CD14-positive monocyte (primary cell): ENCODE results near the gene STRN3. TPM values are rescaled to one million over a fixed set of nuclear protein-coding genes. Genes with fewer than 3 reads are reported as not detected.

Source experiments
- DNase-seq, 3 donors: peaks; one replicate each; pipeline ENCODE4 v3.0.0-alpha.2; 2011 to 2022
- H2AFZ ChIP-seq: 2 replicates; pipeline ENCODE4 v1.6.0; 2012; ENCODE audit warnings: mild to moderate bottlenecking, low read depth, low read length, inconsistent platforms; ENCODE audit not compliant: insufficient read depth, poor library complexity, severe bottlenecking
- H3K27ac ChIP-seq, 2 donors: 1 replicate in 1 of 2; 2 replicates in 1 of 2; pipeline ENCODE4 v1.5.1; 2012 to 2013; ENCODE audit warnings: low read length in 2 of 2, control low read depth in 1 of 2, inconsistent platforms in 1 of 2, low read depth in 1 of 2, mild to moderate bottlenecking in 1 of 2
- H3K27me3 ChIP-seq, 2 donors: one replicate each; pipeline versions ENCODE4 v1.6.0 to v1.6.1; 2011 to 2013; ENCODE audit warnings: low read length in 2 of 2; ENCODE audit not compliant: control insufficient read depth in 2 of 2, insufficient read depth in 2 of 2
- H3K36me3 ChIP-seq, 2 donors: replicated peaks in 1 of 2; 1 replicate in 1 of 2; 2 replicates in 1 of 2; pipeline versions ENCODE4 v1.5.1 to v1.6.1; 2012 to 2013; ENCODE audit warnings: low read length in 2 of 2, control low read depth in 1 of 2, inconsistent platforms in 1 of 2, mild to moderate bottlenecking in 1 of 2; ENCODE audit not compliant: insufficient read depth in 2 of 2, control insufficient read depth in 1 of 2
- H3K4me1 ChIP-seq, 2 donors: 1 replicate in 1 of 2; 2 replicates in 1 of 2; pipeline versions ENCODE4 v1.5.1 to v1.6.1; 2012 to 2013; ENCODE audit warnings: low read length in 2 of 2, control low read depth in 1 of 2, inconsistent platforms in 1 of 2, mild to moderate bottlenecking in 1 of 2, moderate library complexity in 1 of 2; ENCODE audit not compliant: insufficient read depth in 2 of 2, control insufficient read depth in 1 of 2
- H3K4me2 ChIP-seq: replicated peaks from 2 replicates; pipeline ENCODE3; 2012; ENCODE audit warnings: low read length, moderate library complexity, mild to moderate bottlenecking; ENCODE audit not compliant: poor library complexity, severe bottlenecking; ENCODE audit errors: extremely low read depth
- H3K4me3 ChIP-seq, 3 experiments: fragments of 200-600 bp in 1 of 3; sonication (generic) in 1 of 3; replicated peaks in 1 of 3; 1 replicate in 2 of 3; 2 replicates in 1 of 3; pipeline ENCODE4 v1.5.1; 2011 to 2013; ENCODE audit warnings: low read length in 3 of 3, mild to moderate bottlenecking in 3 of 3, control low read depth in 2 of 3, low read depth in 2 of 3, inconsistent platforms in 1 of 3, moderate library complexity in 1 of 3
- H3K79me2 ChIP-seq: 2 replicates; pipeline ENCODE4 v1.6.0; 2012; ENCODE audit warnings: mild to moderate bottlenecking, control low read depth, inconsistent platforms, low read length, moderate library complexity; ENCODE audit not compliant: insufficient read depth
- H3K9ac ChIP-seq: 2 replicates; pipeline ENCODE4 v1.6.0; 2017; ENCODE audit warnings: low read length, mild to moderate bottlenecking; ENCODE audit not compliant: insufficient read depth, poor library complexity, severe bottlenecking
- H3K9me3 ChIP-seq, 2 donors: replicated peaks in 1 of 2; 1 replicate in 1 of 2; 2 replicates in 1 of 2; pipeline versions ENCODE4 v1.5.1 to v1.6.1; 2012 to 2013; ENCODE audit warnings: low read length in 2 of 2, control low read depth in 1 of 2; ENCODE audit not compliant: control insufficient read depth in 1 of 2, insufficient read depth in 1 of 2
- H4K20me1 ChIP-seq: 2 replicates; pipeline ENCODE4 v1.6.0; 2012; ENCODE audit warnings: mild to moderate bottlenecking, low read length, control low read depth, moderate library complexity; ENCODE audit not compliant: insufficient read depth
- H3K27ac Mint-ChIP-seq, 7 donors: one replicate each; pipeline ENCODE4 v1.8.0; 2020; ENCODE audit warnings: mild to moderate bottlenecking in 7 of 7, mixed read lengths in 7 of 7, moderate library complexity in 6 of 7, inconsistent platforms in 2 of 7
- H3K27me3 Mint-ChIP-seq, 3 donors: one replicate each; pipeline ENCODE4 v1.8.0; 2021 to 2022; ENCODE audit warnings: low read depth in 3 of 3, mild to moderate bottlenecking in 3 of 3, mixed read lengths in 3 of 3, moderate library complexity in 3 of 3, inconsistent platforms in 1 of 3
- H3K36me3 Mint-ChIP-seq, 2 donors: one replicate each; pipeline ENCODE4 v1.8.0; 2020; ENCODE audit warnings: mixed read lengths in 2 of 2, inconsistent platforms in 1 of 2, mild to moderate bottlenecking in 1 of 2
- H3K4me1 Mint-ChIP-seq: one replicate; pipeline ENCODE4 v1.8.0; 2020; ENCODE audit warnings: mild to moderate bottlenecking, mixed read lengths
- H3K4me3 Mint-ChIP-seq, 2 donors: one replicate each; pipeline ENCODE4 v1.8.0; 2020; ENCODE audit warnings: mild to moderate bottlenecking in 2 of 2, mixed read lengths in 2 of 2, moderate library complexity in 1 of 2
- H3K9me3 Mint-ChIP-seq, 7 donors: one replicate each; pipeline ENCODE4 v1.8.0; 2020 to 2022; ENCODE audit warnings: mixed read lengths in 7 of 7, mild to moderate bottlenecking in 6 of 7, moderate library complexity in 6 of 7, inconsistent platforms in 2 of 7
- CTCF ChIP-seq: fragments of 200-600 bp; IDR thresholded peaks from one replicate; pipeline ENCODE4 v1.8.0; 2022; ENCODE audit warnings: antibody characterized with exemption, mild to moderate bottlenecking
- WGBS: methylation state at CpG from one replicate; pipeline ENCODE4 v1.1.5; 2013; ENCODE audit warnings: missing lambda C conversion rate; ENCODE audit not compliant: insufficient coverage; 5-methylcytosine and 5-hydroxymethylcytosine counted together
- intact Hi-C, 2 donors: fragments of 100-400 bp; cut with micrococcal nuclease; formaldehyde crosslinking; loops; one replicate each; pipeline versions ENCODE4 v1.15.0 to v1.15.1; 2023
- polyA minus RNA-seq: library from RNA; depleted of rRNA, polyadenylated mRNA; stranded (reverse); fragments of >200 nt; gene quantifications from 2 replicates; pipeline ENCODE4 v1.2.3, GENCODE V29; 2012
- polyA plus RNA-seq, 3 donors: library from polyadenylated mRNA; depleted of rRNA in 1 of 3; unstranded in 2 of 3; stranded (reverse) in 1 of 3; fragments of 300-500 nt in 2 of 3; fragments of >200 nt in 1 of 3; fragmentation: Illumina TruSeq in 2 of 3; gene quantifications; 1 replicate in 2 of 3; 2 replicates in 1 of 3; pipeline ENCODE4 v1.2.3, GENCODE V29; 2012 to 2021
- total RNA-seq, 12 experiments: library from RNA in 1 of 12; stranded (reverse) in 1 of 12; fragments of 120-200 nt in 1 of 12; gene quantifications; one replicate each; pipeline ENCODE4 v1.2.4 and lab custom pipeline; 2013 to 2026; ENCODE audit warnings: mixed read lengths in 6 of 12, inconsistent platforms in 1 of 12

STRN3 gene, protein sequence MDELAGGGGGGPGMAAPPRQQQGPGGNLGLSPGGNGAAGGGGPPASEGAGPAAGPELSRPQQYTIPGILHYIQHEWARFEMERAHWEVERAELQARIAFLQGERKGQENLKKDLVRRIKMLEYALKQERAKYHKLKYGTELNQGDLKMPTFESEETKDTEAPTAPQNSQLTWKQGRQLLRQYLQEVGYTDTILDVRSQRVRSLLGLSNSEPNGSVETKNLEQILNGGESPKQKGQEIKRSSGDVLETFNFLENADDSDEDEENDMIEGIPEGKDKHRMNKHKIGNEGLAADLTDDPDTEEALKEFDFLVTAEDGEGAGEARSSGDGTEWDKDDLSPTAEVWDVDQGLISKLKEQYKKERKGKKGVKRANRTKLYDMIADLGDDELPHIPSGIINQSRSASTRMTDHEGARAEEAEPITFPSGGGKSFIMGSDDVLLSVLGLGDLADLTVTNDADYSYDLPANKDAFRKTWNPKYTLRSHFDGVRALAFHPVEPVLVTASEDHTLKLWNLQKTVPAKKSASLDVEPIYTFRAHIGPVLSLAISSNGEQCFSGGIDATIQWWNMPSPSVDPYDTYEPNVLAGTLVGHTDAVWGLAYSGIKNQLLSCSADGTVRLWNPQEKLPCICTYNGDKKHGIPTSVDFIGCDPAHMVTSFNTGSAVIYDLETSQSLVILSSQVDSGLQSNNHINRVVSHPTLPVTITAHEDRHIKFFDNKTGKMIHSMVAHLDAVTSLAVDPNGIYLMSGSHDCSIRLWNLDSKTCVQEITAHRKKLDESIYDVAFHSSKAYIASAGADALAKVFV
- total RNA-seq (2013) = 29.4 TPM
- 10 to 100 TPM in 1 of 3 donors, 1 to 10 TPM in 2; 1.0 to 12.0 (median 3.8) TPM for polyA plus RNA-seq
- 14.5 and 16.8 TPM in 2 replicates for polyA minus RNA-seq
- 48.5 to 88.8 (median 58.4) reads per million in 11 experiments for total RNA-seq (lab: John Stamatoyannopoulos, UW)

DNA sequence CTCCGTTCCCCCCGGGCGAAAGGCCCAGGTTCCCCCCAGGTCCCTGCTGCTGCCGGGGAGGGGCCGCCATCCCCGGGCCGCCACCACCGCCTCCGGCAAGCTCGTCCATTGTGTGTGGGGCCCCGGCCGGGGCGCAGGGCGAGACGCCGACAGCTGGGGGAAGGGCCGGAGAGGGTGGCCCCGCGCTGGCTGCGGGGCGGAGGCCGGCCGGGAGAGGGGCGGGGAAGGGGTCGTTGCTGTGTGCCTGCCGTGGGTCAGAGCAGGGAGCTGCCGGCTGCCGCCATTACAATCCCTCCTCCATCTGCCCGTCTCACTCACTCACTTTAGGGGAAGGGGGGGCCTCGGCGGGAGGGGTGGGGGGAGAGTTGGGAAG, at the start of gene STRN3:
STRN3 (minus strand) TSS at position 303 of the 373 bp plus-strand sequence; CDS start at position 109, 194 bp downstream.
- Histone ChIP-seq H3K79me2 (peaks cover 64% of the 10 kb centered on the region), H3K9me3 (no peaks in the 10 kb centered on the region), H3K27me3 (no peaks in the 10 kb centered on the region), H3K4me3 (peak within 1 kb of the TSS; percentile 74 to 90 (median 90)), H3K9ac (peak within 1 kb of the TSS; percentile 100), H3K4me1 (peaks cover 23 to 34% of the 10 kb centered on the region in 2 donors), H2AFZ (peak within 1 kb of the TSS; percentile 89), H4K20me1 (no peaks in the 10 kb centered on the region), H3K36me3 (peaks cover 0 to 6% of the 10 kb centered on the region in 2 donors), H3K4me2 (peak within 1 kb of the TSS; percentile 84), H3K27ac (peak within 1 kb of the TSS; percentile 85 to 95)
- 0% methylated on average over 14 of the region's 31 CpGs for WGBS
- no peaks in the 10 kb centered on the region for H3K9me3 Mint-ChIP-seq
- no peaks in the 10 kb centered on the region for H3K27me3 Mint-ChIP-seq
- intact Hi-C loops = loop anchor here (5.0 to 10.0 kb wide), 2 partner anchors 49 to 66 kb away; no protein-coding TSS in a partner anchor
- no peak for TF ChIP-seq CTCF
- peaks cover 6 to 7% of the 10 kb centered on the region in 2 donors for H3K36me3 Mint-ChIP-seq
- peak within 1 kb of the TSS; percentile 100 for H3K4me3 Mint-ChIP-seq
- peaks cover 33% of the 10 kb centered on the region for H3K4me1 Mint-ChIP-seq
- no peak for DNase-seq
- H3K27ac Mint-ChIP-seq = peak within 1 kb of the TSS; percentile 98 to 100 (median 98)

GRCh38 chr14:31075144-31075543, 49.0 kb upstream of the STRN3 start:
- Histone ChIP-seq H3K79me2 (no peaks in the 10 kb centered on the region), H3K4me3 (no peak overlapping the region), H4K20me1 (no peaks in the 10 kb centered on the region), H3K4me1 (no peaks in the 10 kb centered on the region), H3K27ac (no peak overlapping the region), H3K9me3 (no peaks in the 10 kb centered on the region), H3K36me3 (no peaks in the 10 kb centered on the region), H3K9ac (no peak overlapping the region), H3K27me3 (no peaks in the 10 kb centered on the region), H3K4me2 (no peak overlapping the region), H2AFZ (no peak overlapping the region)
- WGBS = no CpG with 5 or more reads among the region's 2 CpGs
- Mint-ChIP-seq H3K36me3 (peaks cover 4 to 7% of the 10 kb centered on the region in 2 donors), H3K4me1 (peaks cover 4% of the 10 kb centered on the region), H3K27me3 (peaks cover 0 to 1% (median 0%) of the 10 kb centered on the region in 3 donors), H3K4me3 (no peak overlapping the region), H3K27ac (no peak overlapping the region), H3K9me3 (peaks cover 0 to 4% (median 0%) of the 10 kb centered on the region in 7 donors)
- no peak for DNase-seq
- intact Hi-C loops = loop anchor here in 1 of 2 donors (10.0 kb wide), 1 partner anchor 50 kb away; the partner anchor contains the start of genes AP4S1 and STRN3
- no peak for TF ChIP-seq CTCF
